Mucosa of stomach (tissue), 1 donor: ENCODE results near the gene CCDC13.

Experiments
- H3K27me3 ChIP-seq: one replicate; pipeline ENCODE4 v1.7.0; 2013; ENCODE audit warnings: mild to moderate bottlenecking, low read length; ENCODE audit not compliant: control insufficient read depth, insufficient read depth
- H3K36me3 ChIP-seq: one replicate; pipeline ENCODE4 v1.7.0; 2013; ENCODE audit warnings: low read length; ENCODE audit not compliant: control insufficient read depth, insufficient read depth
- H3K4me1 ChIP-seq: one replicate; pipeline ENCODE4 v1.7.0; 2013; ENCODE audit warnings: mild to moderate bottlenecking, low read length; ENCODE audit not compliant: control insufficient read depth, insufficient read depth
- H3K4me3 ChIP-seq: one replicate; pipeline ENCODE4 v1.7.0; 2013; ENCODE audit warnings: low read length
- H3K9ac ChIP-seq: one replicate; pipeline ENCODE4 v1.7.0; 2013; ENCODE audit warnings: mild to moderate bottlenecking, low read length, moderate library complexity
- H3K9me3 ChIP-seq: one replicate; pipeline ENCODE4 v1.7.0; 2013; ENCODE audit warnings: mild to moderate bottlenecking, low read length, moderate library complexity; ENCODE audit not compliant: control insufficient read depth
- donor health status: Pancreatic carcinoma.

Gene CCDC13

DNA sequence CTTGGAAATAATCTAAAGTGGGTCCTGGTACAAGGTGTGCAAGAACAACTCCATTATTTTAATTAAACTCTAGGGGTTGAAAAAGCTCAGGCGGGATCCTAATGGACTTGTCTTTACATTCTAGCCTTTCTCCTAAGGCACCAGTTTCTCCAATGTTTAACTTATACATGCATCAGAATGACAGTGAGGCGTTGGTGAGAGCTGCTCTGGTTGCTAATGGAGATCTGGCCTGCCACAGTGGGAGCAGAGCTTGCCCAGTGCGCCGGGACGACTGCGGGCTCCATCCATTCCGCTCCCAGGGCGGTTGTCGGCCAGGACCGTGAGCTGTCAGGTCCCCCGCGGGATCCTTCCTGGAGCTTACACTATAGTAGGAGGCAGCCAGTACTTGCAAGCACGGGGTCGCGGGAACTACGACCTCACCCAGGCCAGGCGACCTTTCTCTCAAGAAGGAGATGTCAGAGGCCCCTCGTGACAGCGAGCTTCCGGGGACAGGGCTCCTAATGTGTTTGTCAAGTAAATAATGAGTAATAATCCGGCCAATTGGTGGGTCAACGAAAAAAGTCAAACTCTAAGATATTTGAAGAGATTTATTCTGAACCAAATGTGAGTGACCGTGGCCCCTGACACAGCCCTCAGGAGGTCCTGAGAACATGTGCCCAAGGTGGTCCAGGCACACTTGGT lies 32.2 kb upstream of the CCDC13 start:
- peak overlapping the region; percentile 100 for H3K9ac ChIP-seq
- H3K27me3 ChIP-seq = no peaks in the 10 kb centered on the region
- H3K9me3 ChIP-seq = no peaks in the 10 kb centered on the region
- H3K4me3 ChIP-seq = peak overlapping the region; percentile 26
- no peaks in the 10 kb centered on the region for H3K36me3 ChIP-seq
- peaks cover 16% of the 10 kb centered on the region for H3K4me1 ChIP-seq

DNA sequence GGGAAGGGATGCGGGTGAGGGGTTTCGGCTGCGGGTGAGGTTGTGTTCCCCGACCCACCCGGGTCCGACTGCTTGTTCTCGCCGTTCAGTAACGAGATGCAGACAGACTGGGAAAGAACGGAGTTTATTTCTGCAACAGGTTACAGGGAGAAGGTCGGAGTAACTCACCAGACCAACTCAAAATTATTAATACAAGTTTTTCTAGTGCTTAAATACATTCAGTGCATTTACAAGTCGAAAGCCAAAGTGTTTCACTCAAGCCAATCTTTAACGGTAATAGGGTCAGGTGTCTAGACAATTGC lies 31.7 kb upstream of the CCDC13 start:
- Histone ChIP-seq H3K9ac (peak overlapping the region; percentile 100), H3K9me3 (no peaks in the 10 kb centered on the region), H3K36me3 (no peaks in the 10 kb centered on the region), H3K27me3 (no peaks in the 10 kb centered on the region), H3K4me1 (peaks cover 20% of the 10 kb centered on the region), H3K4me3 (peak overlapping the region; percentile 26)

DNA sequence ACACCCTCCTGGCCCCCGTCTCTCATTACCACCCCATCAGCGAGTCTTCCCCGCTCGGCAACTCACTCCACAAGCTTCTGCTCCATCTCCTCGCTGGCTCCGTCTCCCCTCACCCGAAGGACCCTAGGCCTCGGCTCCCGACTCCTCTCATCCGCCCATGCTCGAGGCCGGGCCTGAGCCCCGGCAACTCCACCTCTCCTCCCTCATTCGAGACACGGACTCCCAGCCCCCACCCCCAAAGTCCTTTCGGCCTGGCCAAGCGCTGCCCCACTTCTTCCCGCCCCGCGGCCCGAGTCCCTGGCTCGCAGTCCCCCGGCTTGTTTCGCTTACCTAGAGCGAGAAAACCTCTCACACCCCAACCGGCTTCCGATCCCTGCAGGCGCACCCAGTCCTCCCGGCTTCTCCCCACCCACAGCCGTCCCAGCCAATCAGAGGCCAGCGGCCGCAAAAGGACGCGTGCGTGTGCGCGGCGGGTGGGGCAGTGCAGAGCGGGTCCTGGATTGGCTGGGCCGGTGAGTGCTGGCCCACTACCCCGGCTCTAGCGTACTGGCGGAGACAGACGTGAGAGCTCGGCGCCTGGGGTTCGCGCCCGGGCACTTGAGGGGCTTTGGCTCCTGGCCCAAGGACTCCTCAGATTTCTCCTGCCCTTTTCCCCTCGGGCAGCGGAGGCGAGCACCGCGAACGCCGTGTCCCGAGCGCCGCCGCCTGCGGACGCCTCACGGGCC lies 31.2 kb upstream of the CCDC13 start, which contains the start of gene HIGD1A:
Gene HIGD1A (minus strand): TSS at position 385 of the 725 bp plus-strand sequence. CDS start 10,237 bp downstream, outside the sequence.
- Histone ChIP-seq H3K9me3 (no peaks in the 10 kb centered on the region), H3K4me1 (peaks cover 21% of the 10 kb centered on the region), H3K36me3 (no peaks in the 10 kb centered on the region), H3K27me3 (no peaks in the 10 kb centered on the region), H3K9ac (peak within 1 kb of the TSS; percentile 100), H3K4me3 (peak within 1 kb of the TSS; percentile 59)

DNA sequence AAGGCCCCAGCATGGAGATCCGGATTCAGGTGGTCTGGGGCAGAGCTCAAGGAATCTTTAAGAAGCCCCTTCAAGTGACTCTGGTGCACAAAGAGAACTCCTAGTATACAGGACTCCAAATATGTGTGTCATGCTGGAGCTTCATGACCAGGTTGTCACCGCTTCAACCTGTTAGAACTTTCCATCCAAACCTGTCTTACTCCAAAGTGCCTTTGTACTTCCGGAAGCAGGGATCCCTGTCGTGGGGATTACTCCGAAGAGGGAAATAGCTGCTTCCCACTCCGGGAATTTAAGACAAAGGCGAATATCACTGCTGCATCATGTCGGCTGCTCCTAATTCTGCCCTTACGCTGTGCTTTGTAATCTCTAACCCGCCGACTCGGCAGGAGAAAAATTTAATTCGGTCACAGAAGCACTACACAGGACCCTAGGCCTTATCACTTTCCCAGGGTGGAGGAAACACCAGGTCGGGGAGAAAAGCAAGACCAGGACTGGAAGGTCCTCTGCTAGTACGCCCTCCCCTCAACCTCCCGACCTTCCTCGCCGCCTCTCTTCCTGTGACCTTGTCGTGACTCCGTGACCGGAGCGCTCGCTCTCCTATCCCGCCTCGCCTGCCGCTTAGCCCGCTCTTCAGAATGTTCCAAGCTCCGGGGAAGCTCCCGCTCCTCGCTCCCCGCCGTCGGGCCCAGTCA lies 30.5 kb upstream of the CCDC13 start:
- no peaks in the 10 kb centered on the region for H3K27me3 ChIP-seq
- H3K9ac ChIP-seq = peak overlapping the region; percentile 100
- H3K9me3 ChIP-seq = no peaks in the 10 kb centered on the region
- H3K4me1 ChIP-seq = peaks cover 21% of the 10 kb centered on the region
- no peaks in the 10 kb centered on the region for H3K36me3 ChIP-seq
- H3K4me3 ChIP-seq = peak overlapping the region; percentile 59

DNA sequence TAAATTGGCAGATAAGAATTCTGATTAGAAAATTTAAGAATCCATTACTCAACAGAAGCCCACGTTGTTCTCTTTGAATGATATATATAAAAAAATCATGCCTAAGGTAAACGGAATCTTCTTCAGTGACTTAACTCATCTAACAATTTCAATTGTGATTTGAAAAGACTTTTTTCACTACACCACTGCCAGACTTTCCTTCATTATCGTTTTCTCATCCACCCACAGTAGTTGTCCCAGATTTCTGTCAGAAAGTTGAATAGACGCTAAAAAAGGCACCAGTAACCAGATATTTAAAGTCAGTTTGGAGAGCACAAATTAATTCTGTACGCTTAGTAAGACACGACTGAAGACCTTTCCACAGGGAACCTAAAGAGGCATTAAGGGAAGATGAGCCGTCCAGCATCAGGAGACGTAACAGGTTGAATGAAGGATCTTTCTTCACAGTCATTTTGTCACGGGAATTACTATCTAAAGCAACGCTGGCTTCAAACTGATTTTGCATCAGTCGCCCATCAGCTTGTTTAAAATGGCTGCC lies 29.9 kb upstream of the CCDC13 start:
- Histone ChIP-seq H3K4me3 (peak overlapping the region; percentile 59), H3K27me3 (no peaks in the 10 kb centered on the region), H3K36me3 (no peaks in the 10 kb centered on the region), H3K4me1 (peaks cover 21% of the 10 kb centered on the region), H3K9me3 (no peaks in the 10 kb centered on the region), H3K9ac (peak overlapping the region; percentile 100)

DNA sequence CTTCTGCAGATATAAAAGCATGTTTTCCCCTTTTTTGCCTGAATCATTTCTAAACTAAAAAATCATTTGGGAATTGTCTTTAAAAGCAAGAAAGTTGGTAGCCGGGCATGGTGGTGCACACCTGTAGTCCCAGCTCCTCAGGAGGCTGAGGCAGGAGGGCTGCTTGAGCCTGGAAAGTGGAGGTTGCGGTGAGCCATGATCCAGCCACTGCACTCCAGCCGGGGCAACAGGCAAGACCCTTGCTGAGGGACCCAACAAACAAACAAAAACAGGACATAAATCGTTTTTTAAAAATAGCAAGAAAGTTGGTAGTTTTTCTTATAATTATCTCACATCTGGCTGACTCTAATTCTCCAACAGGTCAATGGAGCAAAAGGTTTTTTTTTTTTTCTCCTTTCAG lies 28.7 kb upstream of the CCDC13 start:
- Histone ChIP-seq H3K9me3 (no peaks in the 10 kb centered on the region), H3K4me3 (no peak overlapping the region), H3K9ac (no peak overlapping the region), H3K4me1 (peaks cover 21% of the 10 kb centered on the region), H3K36me3 (no peaks in the 10 kb centered on the region), H3K27me3 (no peaks in the 10 kb centered on the region)

DNA sequence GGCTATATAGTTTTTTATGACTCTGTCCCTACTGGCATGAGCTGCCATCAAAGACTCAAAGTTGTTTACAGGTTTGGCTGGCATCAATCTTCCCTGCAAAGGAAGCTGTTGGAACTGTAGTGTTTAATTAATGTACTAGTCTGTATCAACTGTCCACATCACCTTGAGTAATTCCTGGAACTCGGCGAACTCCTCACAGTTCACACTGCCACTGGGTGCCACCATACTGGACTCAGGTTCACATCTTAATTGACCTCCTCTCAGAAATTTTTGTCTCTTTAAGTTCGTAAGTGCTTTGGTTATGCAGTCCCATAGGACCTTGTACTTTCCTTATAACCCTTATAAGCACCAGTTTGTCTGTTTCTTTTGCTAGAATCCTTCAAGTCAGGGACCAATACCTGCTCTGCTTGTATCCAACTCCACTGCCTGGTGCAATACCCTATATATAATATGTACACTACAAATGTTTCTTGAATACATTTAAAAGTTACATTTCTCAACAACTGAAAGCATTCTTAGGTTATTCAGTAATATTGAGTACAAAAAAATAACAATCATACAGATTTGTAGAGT lies 28.1 kb upstream of the CCDC13 start:
- Histone ChIP-seq H3K4me1 (peaks cover 26% of the 10 kb centered on the region), H3K9ac (no peak overlapping the region), H3K9me3 (no peaks in the 10 kb centered on the region), H3K27me3 (no peaks in the 10 kb centered on the region), H3K36me3 (no peaks in the 10 kb centered on the region), H3K4me3 (no peak overlapping the region)

DNA sequence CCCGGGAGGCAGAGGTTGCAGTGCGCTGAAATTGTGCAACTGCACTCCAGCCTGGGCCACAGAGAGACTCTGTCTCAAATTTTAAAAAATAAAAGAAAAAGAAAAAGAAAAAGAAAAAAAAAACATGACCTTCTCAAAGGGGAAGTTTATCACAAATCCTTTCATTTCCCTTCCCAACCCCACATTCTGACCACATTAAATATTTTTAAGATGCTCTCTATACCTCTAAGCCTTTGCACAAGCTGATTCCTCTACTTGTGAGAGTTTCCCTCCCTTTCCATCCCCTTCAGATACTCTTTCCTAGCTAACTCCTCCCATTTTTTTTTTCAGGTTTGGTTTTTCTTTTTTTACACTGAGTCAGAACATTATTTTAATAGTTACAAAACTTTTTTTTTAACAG lies 27.2 kb upstream of the CCDC13 start:
- peaks cover 21% of the 10 kb centered on the region for H3K4me1 ChIP-seq
- no peaks in the 10 kb centered on the region for H3K27me3 ChIP-seq
- no peak overlapping the region for H3K9ac ChIP-seq
- no peak overlapping the region for H3K4me3 ChIP-seq
- H3K36me3 ChIP-seq = no peaks in the 10 kb centered on the region
- no peaks in the 10 kb centered on the region for H3K9me3 ChIP-seq

DNA sequence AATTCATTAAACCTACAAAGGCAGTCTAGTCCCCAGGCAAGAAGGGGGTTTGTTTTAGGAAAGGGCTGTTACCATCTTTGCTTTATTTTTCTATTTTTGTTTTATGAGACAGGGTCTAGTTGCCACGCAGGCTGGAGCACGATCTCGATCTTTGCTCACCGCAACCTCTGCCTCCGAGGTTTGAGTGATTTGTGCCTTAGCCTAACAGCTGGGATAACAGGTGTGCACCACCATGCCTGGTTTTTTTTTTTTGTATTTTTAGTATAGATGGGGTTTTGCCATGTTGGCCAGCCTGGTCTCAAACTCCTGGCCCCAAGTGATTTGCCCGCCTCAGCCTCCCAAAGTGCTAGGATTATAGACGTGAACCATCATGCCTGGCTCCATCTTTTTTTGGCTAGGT lies 26.3 kb upstream of the CCDC13 start:
- H3K4me1 ChIP-seq = peaks cover 21% of the 10 kb centered on the region
- no peaks in the 10 kb centered on the region for H3K27me3 ChIP-seq
- H3K9me3 ChIP-seq = no peaks in the 10 kb centered on the region

DNA sequence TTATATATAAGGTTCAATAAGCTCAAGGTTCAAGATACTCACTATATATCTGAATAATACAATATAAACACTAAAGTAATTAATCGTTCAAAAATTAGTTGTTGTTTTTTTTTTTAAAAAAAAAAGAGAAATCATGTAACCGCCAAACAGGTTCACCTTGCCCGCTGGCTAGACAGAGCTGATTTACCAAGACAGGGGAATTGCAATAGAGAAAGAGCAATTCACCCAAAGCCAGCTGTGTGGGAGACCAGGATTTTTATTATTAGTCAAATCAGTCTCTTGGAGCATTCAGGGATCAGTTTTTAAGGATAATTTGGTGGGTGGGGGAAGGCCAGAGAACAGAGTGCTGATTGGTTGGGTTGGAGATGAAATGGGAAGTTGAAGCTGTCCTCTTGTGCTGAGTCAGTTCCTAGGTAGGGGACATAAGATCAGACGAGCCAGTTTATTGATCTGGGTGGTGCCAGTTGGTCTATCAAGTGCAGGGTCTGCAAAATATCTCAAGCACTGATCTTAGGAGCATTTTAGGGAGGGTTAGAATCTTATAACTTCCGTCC lies 23.4 kb upstream of the CCDC13 start:
- peaks cover 5% of the 10 kb centered on the region for H3K36me3 ChIP-seq
- peaks cover 19% of the 10 kb centered on the region for H3K4me1 ChIP-seq
- no peak overlapping the region for H3K4me3 ChIP-seq
- no peaks in the 10 kb centered on the region for H3K27me3 ChIP-seq
- H3K9ac ChIP-seq = no peak overlapping the region
- no peaks in the 10 kb centered on the region for H3K9me3 ChIP-seq

More for the DNA sequence above, 26.3 kb upstream of the CCDC13 start:
- H3K36me3 ChIP-seq = no peaks in the 10 kb centered on the region
- no peak overlapping the region for H3K9ac ChIP-seq
- H3K4me3 ChIP-seq = no peak overlapping the region

DNA sequence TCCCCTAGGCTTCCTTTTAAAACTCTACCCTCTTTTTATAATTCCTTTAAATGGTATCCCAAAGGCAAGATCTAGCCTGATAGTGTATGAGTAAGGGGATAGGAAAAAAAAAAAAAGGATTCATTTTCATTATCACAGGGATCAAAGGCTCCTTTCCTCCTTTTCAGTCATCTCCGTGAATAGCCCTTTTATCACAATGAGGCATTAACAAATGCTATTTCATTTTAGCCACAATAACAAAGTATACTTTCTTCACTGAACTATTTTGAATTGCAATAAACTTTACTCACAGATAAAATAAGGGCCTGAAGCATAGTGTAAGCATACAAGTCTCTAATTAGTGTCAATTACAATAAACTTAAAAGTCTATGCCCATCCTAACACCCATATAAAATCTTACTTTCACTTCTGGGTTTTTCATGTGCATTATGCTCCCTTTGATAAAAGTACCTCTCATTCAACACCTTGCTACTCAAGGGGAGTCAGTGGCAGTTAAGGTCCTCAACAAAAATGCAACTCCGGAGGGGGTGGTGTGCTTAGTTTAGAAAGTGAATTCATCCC lies 22.6 kb upstream of the CCDC13 start:
- H3K9ac ChIP-seq = no peak overlapping the region
- H3K4me3 ChIP-seq = no peak overlapping the region
- H3K4me1 ChIP-seq = peaks cover 12% of the 10 kb centered on the region
- no peaks in the 10 kb centered on the region for H3K27me3 ChIP-seq
- H3K9me3 ChIP-seq = no peaks in the 10 kb centered on the region
- peaks cover 5% of the 10 kb centered on the region for H3K36me3 ChIP-seq
